NCI-H1092 (cell line): ENCODE results near the gene PHACTR3.
"Not testable (repeated sequence)": the region's sequence is repeated elsewhere in the genome, so short reads cannot be mapped to it uniquely, and the experiment has no call there.

ENCODE experiments used
- DNase-seq: peaks from one replicate; lab custom pipeline; 2025; lab: John Stamatoyannopoulos, UW

Gene PHACTR3

GRCh38 chr20:59829054-59829785 is 224.9 kb downstream of the PHACTR3 start:
- DNase-seq, result no peak

- DNase-seq, result no peak
Measured at GRCh38 chr20:59829786-59830664, 225.7 kb downstream of the PHACTR3 start.

- DNase-seq, result no peak
Measured at GRCh38 chr20:59830665-59831023, 226.3 kb downstream of the PHACTR3 start.

GRCh38 chr20:59831024-59831915 is 226.9 kb downstream of the PHACTR3 start:
- peak; percentile 4 for DNase-seq

GRCh38 chr20:59831916-59832270 is 227.6 kb downstream of the PHACTR3 start:
- no peak for DNase-seq

- DNase-seq, result no peak
Measured at GRCh38 chr20:59832406-59833363, 228.3 kb downstream of the PHACTR3 start.

- DNase-seq, result peak; percentile 32
Measured at GRCh38 chr20:59835057-59835447, 230.7 kb downstream of the PHACTR3 start.

GRCh38 chr20:59835448-59836395 is 231.4 kb downstream of the PHACTR3 start:
- peak; percentile 75 for DNase-seq

- no peak for DNase-seq
Measured at GRCh38 chr20:59836767-59837166, 232.4 kb downstream of the PHACTR3 start.

GRCh38 chr20:59837623-59838394 is 233.5 kb downstream of the PHACTR3 start:
- no peak for DNase-seq

GRCh38 chr20:59839400-59839799 is 235.1 kb downstream of the PHACTR3 start:
- DNase-seq, result no peak

- DNase-seq, result no peak
Measured at GRCh38 chr20:59845472-59845871, 241.1 kb downstream of the PHACTR3 start.

- no peak for DNase-seq
Measured at GRCh38 chr20:59848182-59848581, 243.8 kb downstream of the PHACTR3 start.

GRCh38 chr20:59850018-59850641 is 245.8 kb downstream of the PHACTR3 start:
- DNase-seq, result no peak

GRCh38 chr20:59856526-59856925 is 252.2 kb downstream of the PHACTR3 start:
- not testable (repeated sequence) for DNase-seq

GRCh38 chr20:59856941-59857340 is 252.6 kb downstream of the PHACTR3 start:
- not testable (repeated sequence) for DNase-seq

GRCh38 chr20:59857966-59858365 is 253.6 kb downstream of the PHACTR3 start:
- DNase-seq, result no peak

- DNase-seq, result no peak
Measured at GRCh38 chr20:59858425-59858824, 254.1 kb downstream of the PHACTR3 start.

GRCh38 chr20:59861401-59861800 is 257.1 kb downstream of the PHACTR3 start:
- DNase-seq, result no peak
